C4-2B (cell line): ENCODE results near the gene NEU3.
"Not testable (repeated sequence)": the region's sequence is repeated elsewhere in the genome, so short reads cannot be mapped to it uniquely, and the experiment has no call there.

Experiments
- H3K27ac ChIP-seq: fragments of 450-650 bp; 2 replicates; pipeline ENCODE4 v1.5.1; 2017
- ZFX ChIP-seq: fragments of 450-650 bp; IDR thresholded peaks from 2 replicates; pipeline ENCODE4 v1.6.1; 2017
- TF ChIP-seq, protein P1 (sequence below): fragments of 450-650 bp; conservative IDR thresholded peaks from 2 replicates; pipeline ENCODE4 v1.5.1; 2017; ENCODE audit warnings: mild to moderate bottlenecking

NEU3 gene

DNA sequence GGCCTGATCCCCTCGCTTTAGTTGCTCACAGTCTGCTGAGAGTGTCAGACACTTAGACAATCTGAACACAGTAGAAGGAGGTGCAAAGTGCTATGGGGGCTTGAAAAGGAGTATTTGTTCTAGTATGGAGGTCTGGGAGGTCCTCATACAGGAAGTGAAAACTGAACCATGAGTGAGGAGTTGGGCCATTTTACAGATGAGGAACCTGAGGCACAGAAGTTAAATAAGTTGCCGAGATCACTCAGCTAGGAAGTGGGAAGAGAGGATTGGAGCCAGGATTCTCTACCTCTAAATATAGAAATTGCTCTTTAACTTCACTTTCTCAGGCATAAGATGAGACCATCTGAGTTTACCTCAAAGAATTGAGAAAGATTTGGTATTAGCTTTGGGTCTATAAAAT, 4.0 kb upstream of the NEU3 start:
- no peak for TF ChIP-seq ZFX
- TF ChIP-seq, protein P1, sequence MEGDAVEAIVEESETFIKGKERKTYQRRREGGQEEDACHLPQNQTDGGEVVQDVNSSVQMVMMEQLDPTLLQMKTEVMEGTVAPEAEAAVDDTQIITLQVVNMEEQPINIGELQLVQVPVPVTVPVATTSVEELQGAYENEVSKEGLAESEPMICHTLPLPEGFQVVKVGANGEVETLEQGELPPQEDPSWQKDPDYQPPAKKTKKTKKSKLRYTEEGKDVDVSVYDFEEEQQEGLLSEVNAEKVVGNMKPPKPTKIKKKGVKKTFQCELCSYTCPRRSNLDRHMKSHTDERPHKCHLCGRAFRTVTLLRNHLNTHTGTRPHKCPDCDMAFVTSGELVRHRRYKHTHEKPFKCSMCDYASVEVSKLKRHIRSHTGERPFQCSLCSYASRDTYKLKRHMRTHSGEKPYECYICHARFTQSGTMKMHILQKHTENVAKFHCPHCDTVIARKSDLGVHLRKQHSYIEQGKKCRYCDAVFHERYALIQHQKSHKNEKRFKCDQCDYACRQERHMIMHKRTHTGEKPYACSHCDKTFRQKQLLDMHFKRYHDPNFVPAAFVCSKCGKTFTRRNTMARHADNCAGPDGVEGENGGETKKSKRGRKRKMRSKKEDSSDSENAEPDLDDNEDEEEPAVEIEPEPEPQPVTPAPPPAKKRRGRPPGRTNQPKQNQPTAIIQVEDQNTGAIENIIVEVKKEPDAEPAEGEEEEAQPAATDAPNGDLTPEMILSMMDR = no peak
- peak overlapping the region; percentile 54; the same call in 1 of the 2 replicates for H3K27ac ChIP-seq

DNA sequence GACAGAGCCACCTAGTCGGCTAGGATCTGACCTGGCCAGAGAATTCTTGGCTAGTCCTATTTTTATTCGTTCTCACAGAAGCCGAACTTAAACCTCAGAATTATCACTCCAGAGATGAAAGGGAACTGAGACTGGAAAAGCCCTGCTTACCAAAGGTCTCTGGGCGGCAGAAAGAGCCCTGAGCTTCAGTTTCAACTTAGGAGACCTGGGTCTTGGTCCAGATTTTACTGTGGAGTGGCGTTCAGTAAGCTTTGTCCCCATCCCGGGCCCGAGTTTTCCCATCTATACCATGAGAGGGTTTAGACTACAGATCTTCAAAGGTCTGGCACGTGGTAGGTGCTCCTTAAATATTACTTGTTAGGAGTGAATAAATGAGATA, 516 bp downstream of the NEU3 start:
- H3K27ac ChIP-seq = peak overlapping the region; percentile 79

DNA sequence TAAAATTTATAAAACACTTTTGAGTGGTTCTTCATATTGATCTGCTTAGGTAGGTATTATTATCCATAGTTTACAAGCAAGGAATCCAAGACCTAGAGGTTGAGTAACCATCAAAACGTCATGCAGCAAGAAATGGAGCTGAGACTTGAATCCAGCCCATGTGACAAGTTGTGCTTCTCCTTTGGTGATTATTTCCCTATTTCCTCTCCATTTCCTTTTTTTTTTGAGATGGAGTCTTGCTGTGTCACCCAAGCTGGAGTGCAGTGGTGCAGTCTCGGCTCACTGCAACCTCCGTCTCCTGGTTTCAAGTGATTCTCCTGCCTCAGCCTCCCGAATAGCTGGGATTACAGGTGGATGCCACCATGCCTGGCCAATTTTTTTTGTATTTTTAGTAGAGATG, 1.4 kb downstream of the NEU3 start:
- H3K27ac ChIP-seq = not testable (repeated sequence)

More for the DNA sequence above, 516 bp downstream of the NEU3 start:
- TF ChIP-seq ZFX = no peak
- TF ChIP-seq, protein P1 = no peak

DNA sequence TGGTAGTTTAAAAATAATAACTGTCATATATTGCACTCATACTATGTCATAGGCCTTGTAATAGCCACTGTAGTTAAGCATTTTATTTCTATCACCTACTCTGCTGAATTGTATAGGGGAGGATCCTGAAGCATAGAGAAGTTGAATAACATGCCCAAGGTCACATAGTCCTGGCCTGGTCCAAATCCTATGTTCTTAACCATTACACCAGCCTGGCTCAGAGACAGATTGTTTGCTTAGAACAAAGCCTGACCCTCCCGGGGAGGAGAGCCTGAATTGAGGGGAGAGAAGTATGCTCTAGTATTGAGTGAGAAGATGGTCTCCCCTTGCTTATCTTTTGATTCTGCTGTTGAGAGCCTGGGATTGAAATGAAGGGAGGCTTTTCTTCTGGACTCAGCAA, 2.2 kb downstream of the NEU3 start:
- TF ChIP-seq, protein P1 = no peak
- TF ChIP-seq ZFX = no peak
- H3K27ac ChIP-seq = no peak overlapping the region

DNA sequence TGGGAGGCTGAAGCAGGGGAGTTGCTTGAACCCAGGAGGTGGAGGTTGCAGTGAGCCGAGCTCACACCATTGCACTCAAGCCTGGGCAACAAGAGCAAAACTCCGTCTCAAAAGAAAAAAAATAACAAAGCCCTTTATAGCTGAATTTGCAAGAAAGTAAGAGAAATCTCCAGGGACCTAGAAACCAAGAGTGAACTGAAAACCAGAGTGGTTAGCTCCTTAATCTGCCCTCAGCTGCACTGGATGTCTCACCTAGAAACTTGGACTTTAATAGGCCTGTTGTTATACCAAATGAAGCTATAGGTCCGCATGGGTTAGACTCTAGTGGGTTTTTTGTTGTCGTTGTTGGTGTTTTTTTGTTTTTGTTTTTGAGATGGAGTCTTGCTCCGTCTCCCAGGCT, 4.1 kb downstream of the NEU3 start:
- no peak for TF ChIP-seq ZFX
- TF ChIP-seq, protein P1 = no peak
- H3K27ac ChIP-seq = no peak overlapping the region

DNA sequence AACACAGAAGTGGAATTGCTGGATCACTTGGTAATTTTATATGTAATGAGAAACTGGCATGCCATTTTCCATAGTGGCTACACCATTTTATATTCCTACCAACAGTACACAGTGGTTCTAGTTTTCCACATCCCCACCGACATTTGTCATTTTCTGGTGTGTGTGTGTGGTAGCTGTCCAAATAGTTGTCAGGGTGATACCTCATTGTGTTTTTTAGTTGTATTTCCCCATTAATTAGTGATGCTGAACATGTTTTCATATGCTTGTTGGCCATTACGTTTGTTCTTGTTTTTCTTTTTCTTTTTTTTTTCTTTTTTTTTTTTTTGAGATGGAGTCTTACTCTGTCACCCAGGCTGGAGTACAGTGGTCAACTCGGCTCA, 12.2 kb downstream of the NEU3 start:
- TF ChIP-seq ZFX = no peak
- TF ChIP-seq, protein P1 = no peak
- H3K27ac ChIP-seq = no peak overlapping the region

DNA sequence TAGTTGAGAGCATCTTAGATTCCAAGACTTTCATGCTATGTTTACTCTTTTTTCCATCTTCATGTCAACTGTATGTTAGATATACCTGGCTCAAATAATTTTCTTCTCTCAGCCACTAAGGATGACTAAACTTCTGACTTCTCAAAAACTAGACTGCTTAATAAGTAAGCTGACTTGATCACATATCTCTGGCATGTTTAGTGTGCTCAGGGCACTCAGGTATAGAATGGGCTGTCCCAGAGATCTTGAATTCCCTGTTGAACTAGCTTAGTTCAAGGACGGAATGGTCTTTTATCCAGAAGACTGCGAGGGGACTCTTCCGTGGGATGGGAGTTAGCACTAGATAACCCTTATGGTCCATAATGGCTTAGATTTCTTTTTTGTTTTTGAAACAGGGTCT, 13.0 kb downstream of the NEU3 start:
- H3K27ac ChIP-seq = no peak overlapping the region
- no peak for TF ChIP-seq ZFX
- TF ChIP-seq, protein P1 = no peak

DNA sequence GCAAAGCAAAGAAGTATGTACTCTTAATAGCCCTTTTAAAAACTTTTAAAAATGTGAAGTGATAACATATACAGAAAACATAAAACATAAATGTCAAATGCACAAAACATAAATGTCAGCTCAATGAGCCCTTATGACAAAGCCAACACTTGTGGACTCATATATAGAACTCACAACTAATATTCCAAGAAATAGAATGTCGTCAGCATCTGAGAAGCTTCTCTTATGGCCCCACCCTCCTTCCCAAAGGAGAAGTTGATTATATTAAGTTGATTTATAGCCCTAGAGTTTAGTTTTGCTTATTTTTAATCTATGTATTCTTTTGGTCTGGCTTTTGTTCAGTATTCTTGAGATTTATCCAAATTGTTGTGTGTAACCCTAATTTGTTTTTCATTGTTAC, 13.8 kb downstream of the NEU3 start:
- no peak for TF ChIP-seq ZFX
- TF ChIP-seq, protein P1 = no peak
- no peak overlapping the region for H3K27ac ChIP-seq
